Fibroblast of pulmonary artery (primary cell): Measurements from ENCODE around the gene OOEP.
"Not testable (repeated sequence)": the region's sequence is repeated elsewhere in the genome, so short reads cannot be mapped to it uniquely, and the experiment has no call there.

Source experiments
- DNase-seq: peaks from one replicate; pipeline ENCODE4 v3.0.0-alpha.2; 2010; ENCODE audit warnings: low read depth
- H3K4me3 ChIP-seq: replicated peaks from 2 replicates; pipeline ENCODE4 v1.5.1; 2011; ENCODE audit warnings: low read depth, mild to moderate bottlenecking, control low read depth, low read length, moderate library complexity
- TF ChIP-seq, protein P1 (sequence below): IDR thresholded peaks from 2 replicates; pipeline ENCODE4 v1.5.1; 2011; ENCODE audit warnings: mild to moderate bottlenecking, control low read depth, low read length, inconsistent platforms; ENCODE audit errors: missing control alignments

OOEP gene

DNA sequence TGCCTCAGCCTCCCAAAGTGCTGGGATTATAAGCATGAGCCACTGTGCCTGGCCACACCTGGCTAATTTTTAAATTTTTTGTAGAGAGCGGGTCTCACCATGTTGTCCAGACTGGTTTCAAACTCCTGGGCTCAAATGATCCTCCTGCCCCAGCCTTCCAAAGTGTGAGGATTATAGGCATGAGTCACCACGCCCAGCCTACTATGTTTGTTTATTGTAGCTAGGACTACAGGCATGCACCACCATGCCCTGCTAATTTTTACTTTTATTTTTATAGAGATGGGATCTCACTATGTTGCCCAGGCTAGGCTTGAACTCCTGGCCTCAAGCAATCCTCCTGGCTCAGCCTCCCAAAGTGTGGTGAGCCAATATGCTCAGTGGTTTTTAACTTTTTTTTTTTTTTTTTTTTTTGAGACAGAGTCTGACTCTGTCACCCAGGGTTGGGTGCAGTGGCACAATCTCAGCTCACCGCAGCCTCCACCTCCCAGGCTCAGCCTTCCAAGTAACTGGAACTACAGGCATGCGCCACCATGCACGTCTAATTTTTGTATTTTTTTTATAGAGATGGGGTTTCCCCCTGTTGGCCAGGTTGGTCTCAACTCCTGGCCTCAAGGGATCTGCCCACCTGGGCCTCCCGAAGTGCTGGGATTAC, 12.9 kb upstream of the OOEP start:
- TF ChIP-seq, protein P1, sequence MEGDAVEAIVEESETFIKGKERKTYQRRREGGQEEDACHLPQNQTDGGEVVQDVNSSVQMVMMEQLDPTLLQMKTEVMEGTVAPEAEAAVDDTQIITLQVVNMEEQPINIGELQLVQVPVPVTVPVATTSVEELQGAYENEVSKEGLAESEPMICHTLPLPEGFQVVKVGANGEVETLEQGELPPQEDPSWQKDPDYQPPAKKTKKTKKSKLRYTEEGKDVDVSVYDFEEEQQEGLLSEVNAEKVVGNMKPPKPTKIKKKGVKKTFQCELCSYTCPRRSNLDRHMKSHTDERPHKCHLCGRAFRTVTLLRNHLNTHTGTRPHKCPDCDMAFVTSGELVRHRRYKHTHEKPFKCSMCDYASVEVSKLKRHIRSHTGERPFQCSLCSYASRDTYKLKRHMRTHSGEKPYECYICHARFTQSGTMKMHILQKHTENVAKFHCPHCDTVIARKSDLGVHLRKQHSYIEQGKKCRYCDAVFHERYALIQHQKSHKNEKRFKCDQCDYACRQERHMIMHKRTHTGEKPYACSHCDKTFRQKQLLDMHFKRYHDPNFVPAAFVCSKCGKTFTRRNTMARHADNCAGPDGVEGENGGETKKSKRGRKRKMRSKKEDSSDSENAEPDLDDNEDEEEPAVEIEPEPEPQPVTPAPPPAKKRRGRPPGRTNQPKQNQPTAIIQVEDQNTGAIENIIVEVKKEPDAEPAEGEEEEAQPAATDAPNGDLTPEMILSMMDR: no peak
- DNase-seq: no peak
- H3K4me3 ChIP-seq: no peak overlapping the region

GRCh38 chr6:73381531-73381930, 11.8 kb upstream of the OOEP start:
- H3K4me3 ChIP-seq, DNase-seq: not testable (repeated sequence)

GRCh38 chr6:73377225-73377624, 7.5 kb upstream of the OOEP start:
- no peak for DNase-seq
- no peak overlapping the region for H3K4me3 ChIP-seq
- TF ChIP-seq, protein P1: no peak

- DNase-seq: no peak
- no peak overlapping the region for H3K4me3 ChIP-seq
- TF ChIP-seq, protein P1: no peak
Observed at GRCh38 chr6:73375216-73375615, 5.5 kb upstream of the OOEP start.

DNA sequence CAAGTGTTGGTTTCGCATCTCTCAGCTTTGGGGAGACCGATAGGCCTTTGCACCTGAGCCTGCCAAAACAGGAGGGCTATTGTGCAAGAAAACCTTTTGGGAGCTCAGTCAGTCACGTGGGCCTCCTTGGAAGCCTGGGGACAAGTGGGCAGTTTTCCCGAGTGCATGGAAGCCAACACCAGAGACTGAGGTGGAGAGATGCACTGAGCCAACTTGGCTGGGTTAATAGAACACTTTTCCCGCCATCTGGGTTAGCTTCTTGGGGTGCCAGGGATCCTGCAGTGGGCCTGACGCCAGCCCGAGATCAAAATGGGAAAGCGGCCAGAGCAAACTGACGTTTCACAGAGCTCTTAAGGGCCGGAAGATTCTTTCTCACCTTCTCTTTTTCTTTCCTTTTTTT, 2.8 kb upstream of the OOEP start:
- DNase-seq: no peak
- TF ChIP-seq, protein P1: no peak
- no peak overlapping the region for H3K4me3 ChIP-seq

- DNase-seq: no peak
- H3K4me3 ChIP-seq: no peak overlapping the region
- TF ChIP-seq, protein P1: no peak
Observed at GRCh38 chr6:73371984-73372383, 2.3 kb upstream of the OOEP start.

GRCh38 chr6:73369157-73369556, 540 bp downstream of the OOEP start:
- TF ChIP-seq, protein P1: no peak
- no peak overlapping the region for H3K4me3 ChIP-seq
- DNase-seq: no peak
